Caco-2 (cell line): ENCODE measurements around the gene CYP4V2. TPM values are rescaled to one million over a fixed set of nuclear protein-coding genes. Genes with fewer than 3 reads are reported as not detected.

Experiments used
- BruUV-seq: library from RNA; stranded (reverse); fragments of 400-500 nt; replicated peaks from 2 replicates; lab custom pipeline; 2021; lab: Mats Ljungman, UMichigan
- CTCF ChIA-PET: fragments of 300-600 bp; sonication (Branson Sonifier 250); formaldehyde crosslinking; loops from one replicate; lab custom pipeline; 2022; ENCODE audit warnings: antibody characterized with exemption; lab: Charles Lee
- POLR2A ChIA-PET: fragments of 300-600 bp; sonication (Branson Sonifier 250); formaldehyde crosslinking; loops from one replicate; lab custom pipeline; 2022; ENCODE audit warnings: antibody characterized with exemption; lab: Charles Lee
- DNase-seq, 2 experiments: peaks; one replicate each; pipeline versions ENCODE4 v3.0.0 to v3.0.0-alpha.2; 2020 to 2022
- H3K27me3 ChIP-seq: replicated peaks from 2 replicates; pipeline ENCODE4 v1.6.0; 2011; ENCODE audit warnings: low read length; ENCODE audit not compliant: control insufficient read depth, insufficient read depth
- H3K36me3 ChIP-seq: 2 replicates; pipeline ENCODE4 v1.5.1; 2011; ENCODE audit warnings: low read length; ENCODE audit not compliant: control insufficient read depth, insufficient read depth
- H3K4me1 ChIP-seq: fragments of 250-450 bp; sonication (Bioruptor Pico); 2 replicates; pipeline ENCODE4 v1.5.1; 2020; ENCODE audit warnings: mild to moderate bottlenecking
- H3K4me3 ChIP-seq: 2 replicates; pipeline ENCODE4 v1.5.1; 2011; ENCODE audit warnings: low read depth, mild to moderate bottlenecking, control low read depth, low read length
- H3K9me3 ChIP-seq: fragments of 250-450 bp; sonication (Bioruptor Pico); 2 replicates; pipeline ENCODE4 v1.5.1; 2020; ENCODE audit warnings: mild to moderate bottlenecking, moderate library complexity
- H3K27ac Mint-ChIP-seq: one replicate; pipeline ENCODE4 v1.8.0; 2022; ENCODE audit warnings: mixed read lengths; ENCODE audit not compliant: unreplicated experiment
- H3K27me3 Mint-ChIP-seq: one replicate; pipeline ENCODE4 v1.8.0; 2022; ENCODE audit warnings: mixed read lengths; ENCODE audit not compliant: insufficient read depth, unreplicated experiment
- H3K36me3 Mint-ChIP-seq: one replicate; pipeline ENCODE4 v1.8.0; 2022; ENCODE audit warnings: mild to moderate bottlenecking, mixed read lengths; ENCODE audit not compliant: insufficient read depth, unreplicated experiment
- H3K4me1 Mint-ChIP-seq: one replicate; pipeline ENCODE4 v1.8.0; 2022; ENCODE audit warnings: low read depth, mixed read lengths; ENCODE audit not compliant: unreplicated experiment
- H3K4me3 Mint-ChIP-seq: one replicate; pipeline ENCODE4 v1.8.0; 2022; ENCODE audit warnings: mild to moderate bottlenecking, moderate library complexity, mixed read lengths; ENCODE audit not compliant: unreplicated experiment
- H3K9me3 Mint-ChIP-seq: one replicate; pipeline ENCODE4 v1.8.0; 2022; ENCODE audit warnings: mixed read lengths; ENCODE audit not compliant: unreplicated experiment
- CTCF ChIP-seq, 2 experiments: fragments of 200-600 bp in 1 of 2; IDR thresholded peaks; 1 replicate in 1 of 2; 2 replicates in 1 of 2; pipeline versions ENCODE4 v1.5.1 to v1.8.0; 2011 to 2022; ENCODE audit warnings: antibody characterized with exemption in 1 of 2, control low read depth in 1 of 2, inconsistent platforms in 1 of 2, low read depth in 1 of 2, low read length in 1 of 2, mild to moderate bottlenecking in 1 of 2, moderate library complexity in 1 of 2; ENCODE audit not compliant: insufficient read depth in 1 of 2, severe bottlenecking in 1 of 2, unreplicated experiment in 1 of 2
- intact Hi-C: fragments of 100-400 bp; cut with micrococcal nuclease; formaldehyde crosslinking; loops from one replicate; pipeline ENCODE4 v1.10.0; 2022; ENCODE audit not compliant: unreplicated experiment
- total RNA-seq: library from RNA; stranded (reverse); gene quantifications from 2 replicates; pipeline ENCODE4 v1.2.3, GENCODE V29; 2022

CYP4V2 gene
- total RNA-seq, 1 experiment from 2014 or later: 2.1 TPM

GRCh38 chr4:186203406-186203805 is 12.0 kb downstream of the CYP4V2 start:
- no peak for TF ChIP-seq CTCF (IDR thresholded peaks at IDR 0.05; ENCODE audit: insufficient read depth in 1 of 2, low read depth in 1 of 2, low read length in 1 of 2, severe bottlenecking in 1 of 2, unreplicated experiment in 1 of 2)
- H3K27ac Mint-ChIP-seq: no peak overlapping the region
- H3K4me3 ChIP-seq: no peak overlapping the region
- H3K27me3 Mint-ChIP-seq: no peaks in the 10 kb centered on the region
- ChIA-PET CTCF (no interaction called here), POLR2A (no interaction called here)
- peaks cover 18% of the 10 kb centered on the region for H3K4me1 Mint-ChIP-seq
- no peaks in the 10 kb centered on the region for H3K9me3 Mint-ChIP-seq
- H3K9me3 ChIP-seq: no peaks in the 10 kb centered on the region
- intact Hi-C loops: no loop called here
- H3K4me1 ChIP-seq: no peaks in the 10 kb centered on the region; the same call in 1 of the 2 replicates
- no peaks in the 10 kb centered on the region for H3K27me3 ChIP-seq
- no peaks in the 10 kb centered on the region for H3K36me3 ChIP-seq
- H3K4me3 Mint-ChIP-seq: no peak overlapping the region
- H3K36me3 Mint-ChIP-seq: peaks cover 12% of the 10 kb centered on the region
- BruUV-seq: no TSS peak
- DNase-seq: no peak

- no TSS peak for BruUV-seq
- TF ChIP-seq CTCF (IDR thresholded peaks at IDR 0.05; ENCODE audit: insufficient read depth in 1 of 2, low read depth in 1 of 2, low read length in 1 of 2, severe bottlenecking in 1 of 2, unreplicated experiment in 1 of 2): no peak
- Histone ChIP-seq H3K4me3 (peak overlapping the region; percentile 41), H3K36me3 (no peaks in the 10 kb centered on the region), H3K27me3 (no peaks in the 10 kb centered on the region), H3K9me3 (no peaks in the 10 kb centered on the region), H3K4me1 (no peaks in the 10 kb centered on the region; the same call in 1 of the 2 replicates)
- Mint-ChIP-seq H3K27ac (peak overlapping the region; percentile 91), H3K4me3 (peak overlapping the region; percentile 83), H3K36me3 (peaks cover 12% of the 10 kb centered on the region), H3K27me3 (no peaks in the 10 kb centered on the region), H3K4me1 (peaks cover 18% of the 10 kb centered on the region), H3K9me3 (no peaks in the 10 kb centered on the region)
- POLR2A ChIA-PET: no interaction called here
- CTCF ChIA-PET: interaction anchor here (0.7 kb wide), 2 partner anchors 104 to 485 kb away, joined by 3 to 7 read pairs; no protein-coding TSS in a partner anchor
- peak; percentile 85 to 91 for DNase-seq
- intact Hi-C loops: no loop called here
Measured at GRCh38 chr4:186204103-186204559, 12.8 kb downstream of the CYP4V2 start.

GRCh38 chr4:186204686-186205085 is 13.3 kb downstream of the CYP4V2 start:
- Mint-ChIP-seq H3K27ac (peak overlapping the region; percentile 91), H3K36me3 (peaks cover 12% of the 10 kb centered on the region), H3K4me3 (peak overlapping the region; percentile 83), H3K27me3 (no peaks in the 10 kb centered on the region), H3K9me3 (no peaks in the 10 kb centered on the region), H3K4me1 (peaks cover 18% of the 10 kb centered on the region)
- intact Hi-C loops: no loop called here
- H3K36me3 ChIP-seq: no peaks in the 10 kb centered on the region
- CTCF ChIA-PET: no interaction called here
- peak; percentile 21 to 67 for DNase-seq
- BruUV-seq: TSS peak; percentile 93
- H3K4me3 ChIP-seq: peak overlapping the region; percentile 41
- no peak for TF ChIP-seq CTCF (IDR thresholded peaks at IDR 0.05; ENCODE audit: insufficient read depth in 1 of 2, low read depth in 1 of 2, low read length in 1 of 2, severe bottlenecking in 1 of 2, unreplicated experiment in 1 of 2)
- POLR2A ChIA-PET: no interaction called here
- no peaks in the 10 kb centered on the region; the same call in 1 of the 2 replicates for H3K4me1 ChIP-seq
- H3K9me3 ChIP-seq: no peaks in the 10 kb centered on the region
- H3K27me3 ChIP-seq: no peaks in the 10 kb centered on the region
